HepG2 (cell line): Measurements from ENCODE around the gene UBQLN1.

ENCODE experiments used
- ARHGAP35 ChIP-seq: sonication (generic); formaldehyde crosslinking; IDR thresholded peaks from 2 replicates; pipeline ENCODE4 v1.9.0; 2022; ENCODE audit warnings: mild to moderate bottlenecking, inconsistent platforms, moderate library complexity, missing genetic modification reagents, borderline replicate concordance
- KLF9 ChIP-seq: IDR thresholded peaks from 2 replicates; pipeline ENCODE4 v1.6.1; 2016; ENCODE audit warnings: low read depth
- MTA3 ChIP-seq: sonication (generic); formaldehyde crosslinking; IDR thresholded peaks from 2 replicates; pipeline ENCODE4 v1.4.0; 2020; ENCODE audit warnings: missing genetic modification reagents
- SRSF1 ChIP-seq: fragments of 200-400 bp; formaldehyde crosslinking; optimal IDR thresholded peaks from 2 replicates; pipeline ENCODE3; 2017; ENCODE audit warnings: mild to moderate bottlenecking, low read depth, low read length, moderate library complexity
- TBL1XR1 ChIP-seq: fragments of 150-350 bp; IDR thresholded peaks from 2 replicates; pipeline ENCODE4 v1.6.1; 2014; ENCODE audit warnings: borderline replicate concordance, low read length; ENCODE audit not compliant: partially characterized antibody
- ZNF33B ChIP-seq: sonication (generic); formaldehyde crosslinking; IDR thresholded peaks from 2 replicates; pipeline ENCODE4 v1.5.1; 2020; ENCODE audit warnings: mild to moderate bottlenecking, missing genetic modification reagents
- ZNF556 ChIP-seq: sonication (generic); formaldehyde crosslinking; IDR thresholded peaks from 2 replicates; pipeline ENCODE4 v1.4.0; 2020; ENCODE audit warnings: mild to moderate bottlenecking, missing genetic modification reagents, borderline replicate concordance
- ZNF841 ChIP-seq: sonication (generic); formaldehyde crosslinking; IDR thresholded peaks from 2 replicates; pipeline ENCODE4 v1.8.1; 2023; ENCODE audit warnings: missing genetic modification reagents, borderline replicate concordance
- TF ChIP-seq, protein P1 (sequence below): sonication (generic); formaldehyde crosslinking; IDR thresholded peaks from 2 replicates; pipeline ENCODE4 v1.5.0; 2020; ENCODE audit warnings: mild to moderate bottlenecking, missing genetic modification reagents, moderate library complexity
- TF ChIP-seq, protein P2 (sequence below): sonication (generic); formaldehyde crosslinking; IDR thresholded peaks from 2 replicates; pipeline ENCODE4 v1.4.0; 2020; ENCODE audit warnings: missing genetic modification reagents
- TF ChIP-seq, protein P3 (sequence below): sonication (generic); formaldehyde crosslinking; IDR thresholded peaks from 2 replicates; pipeline ENCODE4; 2020; ENCODE audit warnings: missing genetic modification reagents, mild to moderate bottlenecking, borderline replicate concordance
- TF ChIP-seq, protein P4 (sequence below): IDR thresholded peaks from 2 replicates; pipeline ENCODE4 v1.6.1; 2016
- TF ChIP-seq, protein P5 (sequence below), 2 experiments: sonication (generic) in 1 of 2; formaldehyde crosslinking in 1 of 2; IDR thresholded peaks; 2 replicates each; pipeline versions ENCODE4 v1.5.1 to v1.6.1; 2011 to 2020; ENCODE audit warnings: borderline replicate concordance in 1 of 2, low read depth in 1 of 2, low read length in 1 of 2, mild to moderate bottlenecking in 1 of 2, missing genetic modification reagents in 1 of 2, moderate library complexity in 1 of 2

DNA sequence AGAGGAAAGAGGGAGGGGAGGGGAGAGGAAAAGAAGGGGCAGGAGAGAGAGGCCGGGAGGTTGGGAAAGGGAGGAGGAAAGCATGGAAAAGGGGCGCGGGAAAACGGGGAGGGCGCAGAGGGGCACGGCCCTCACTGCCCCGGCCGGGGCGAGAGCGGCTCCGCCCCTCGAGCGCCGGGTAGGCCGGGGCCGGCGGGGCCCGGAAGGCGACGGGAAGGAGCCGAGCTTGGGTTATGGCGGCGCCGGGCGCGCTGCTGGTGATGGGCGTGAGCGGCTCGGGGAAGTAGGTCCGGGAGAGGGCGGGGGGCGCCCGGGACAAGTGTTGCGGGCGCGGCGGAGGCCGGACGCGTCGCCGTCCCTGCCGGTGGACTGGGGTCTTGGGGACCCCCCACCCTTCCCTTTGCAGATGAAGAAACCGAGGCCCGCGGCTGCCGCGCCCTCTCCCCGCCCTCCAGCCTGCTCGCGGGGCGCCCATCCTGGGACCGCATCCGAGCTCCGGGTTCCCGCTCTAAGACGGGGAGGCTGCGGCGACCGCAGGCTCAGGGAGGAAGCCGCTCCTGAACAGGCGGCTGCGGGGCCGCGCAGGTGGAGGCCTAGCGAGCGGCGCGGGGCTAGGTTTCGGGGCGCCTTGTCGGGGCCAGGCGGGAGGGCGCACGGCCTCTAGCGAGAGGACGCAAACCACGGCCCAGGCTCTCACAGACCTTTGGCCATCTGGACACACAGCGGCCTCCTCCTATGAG is 84.6 kb downstream of the UBQLN1 start, which contains the start of gene IDNK:
- TF ChIP-seq, protein P1, sequence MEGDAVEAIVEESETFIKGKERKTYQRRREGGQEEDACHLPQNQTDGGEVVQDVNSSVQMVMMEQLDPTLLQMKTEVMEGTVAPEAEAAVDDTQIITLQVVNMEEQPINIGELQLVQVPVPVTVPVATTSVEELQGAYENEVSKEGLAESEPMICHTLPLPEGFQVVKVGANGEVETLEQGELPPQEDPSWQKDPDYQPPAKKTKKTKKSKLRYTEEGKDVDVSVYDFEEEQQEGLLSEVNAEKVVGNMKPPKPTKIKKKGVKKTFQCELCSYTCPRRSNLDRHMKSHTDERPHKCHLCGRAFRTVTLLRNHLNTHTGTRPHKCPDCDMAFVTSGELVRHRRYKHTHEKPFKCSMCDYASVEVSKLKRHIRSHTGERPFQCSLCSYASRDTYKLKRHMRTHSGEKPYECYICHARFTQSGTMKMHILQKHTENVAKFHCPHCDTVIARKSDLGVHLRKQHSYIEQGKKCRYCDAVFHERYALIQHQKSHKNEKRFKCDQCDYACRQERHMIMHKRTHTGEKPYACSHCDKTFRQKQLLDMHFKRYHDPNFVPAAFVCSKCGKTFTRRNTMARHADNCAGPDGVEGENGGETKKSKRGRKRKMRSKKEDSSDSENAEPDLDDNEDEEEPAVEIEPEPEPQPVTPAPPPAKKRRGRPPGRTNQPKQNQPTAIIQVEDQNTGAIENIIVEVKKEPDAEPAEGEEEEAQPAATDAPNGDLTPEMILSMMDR (CRISPR knock-in tag) = peak; percentile 12; the same call in 1 of the 2 replicates
- TF ChIP-seq, protein P2, sequence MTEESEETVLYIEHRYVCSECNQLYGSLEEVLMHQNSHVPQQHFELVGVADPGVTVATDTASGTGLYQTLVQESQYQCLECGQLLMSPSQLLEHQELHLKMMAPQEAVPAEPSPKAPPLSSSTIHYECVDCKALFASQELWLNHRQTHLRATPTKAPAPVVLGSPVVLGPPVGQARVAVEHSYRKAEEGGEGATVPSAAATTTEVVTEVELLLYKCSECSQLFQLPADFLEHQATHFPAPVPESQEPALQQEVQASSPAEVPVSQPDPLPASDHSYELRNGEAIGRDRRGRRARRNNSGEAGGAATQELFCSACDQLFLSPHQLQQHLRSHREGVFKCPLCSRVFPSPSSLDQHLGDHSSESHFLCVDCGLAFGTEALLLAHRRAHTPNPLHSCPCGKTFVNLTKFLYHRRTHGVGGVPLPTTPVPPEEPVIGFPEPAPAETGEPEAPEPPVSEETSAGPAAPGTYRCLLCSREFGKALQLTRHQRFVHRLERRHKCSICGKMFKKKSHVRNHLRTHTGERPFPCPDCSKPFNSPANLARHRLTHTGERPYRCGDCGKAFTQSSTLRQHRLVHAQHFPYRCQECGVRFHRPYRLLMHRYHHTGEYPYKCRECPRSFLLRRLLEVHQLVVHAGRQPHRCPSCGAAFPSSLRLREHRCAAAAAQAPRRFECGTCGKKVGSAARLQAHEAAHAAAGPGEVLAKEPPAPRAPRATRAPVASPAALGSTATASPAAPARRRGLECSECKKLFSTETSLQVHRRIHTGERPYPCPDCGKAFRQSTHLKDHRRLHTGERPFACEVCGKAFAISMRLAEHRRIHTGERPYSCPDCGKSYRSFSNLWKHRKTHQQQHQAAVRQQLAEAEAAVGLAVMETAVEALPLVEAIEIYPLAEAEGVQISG (CRISPR knock-in tag) = peak; percentile 53; the same call in 1 of the 2 replicates
- TF ChIP-seq, protein P3, sequence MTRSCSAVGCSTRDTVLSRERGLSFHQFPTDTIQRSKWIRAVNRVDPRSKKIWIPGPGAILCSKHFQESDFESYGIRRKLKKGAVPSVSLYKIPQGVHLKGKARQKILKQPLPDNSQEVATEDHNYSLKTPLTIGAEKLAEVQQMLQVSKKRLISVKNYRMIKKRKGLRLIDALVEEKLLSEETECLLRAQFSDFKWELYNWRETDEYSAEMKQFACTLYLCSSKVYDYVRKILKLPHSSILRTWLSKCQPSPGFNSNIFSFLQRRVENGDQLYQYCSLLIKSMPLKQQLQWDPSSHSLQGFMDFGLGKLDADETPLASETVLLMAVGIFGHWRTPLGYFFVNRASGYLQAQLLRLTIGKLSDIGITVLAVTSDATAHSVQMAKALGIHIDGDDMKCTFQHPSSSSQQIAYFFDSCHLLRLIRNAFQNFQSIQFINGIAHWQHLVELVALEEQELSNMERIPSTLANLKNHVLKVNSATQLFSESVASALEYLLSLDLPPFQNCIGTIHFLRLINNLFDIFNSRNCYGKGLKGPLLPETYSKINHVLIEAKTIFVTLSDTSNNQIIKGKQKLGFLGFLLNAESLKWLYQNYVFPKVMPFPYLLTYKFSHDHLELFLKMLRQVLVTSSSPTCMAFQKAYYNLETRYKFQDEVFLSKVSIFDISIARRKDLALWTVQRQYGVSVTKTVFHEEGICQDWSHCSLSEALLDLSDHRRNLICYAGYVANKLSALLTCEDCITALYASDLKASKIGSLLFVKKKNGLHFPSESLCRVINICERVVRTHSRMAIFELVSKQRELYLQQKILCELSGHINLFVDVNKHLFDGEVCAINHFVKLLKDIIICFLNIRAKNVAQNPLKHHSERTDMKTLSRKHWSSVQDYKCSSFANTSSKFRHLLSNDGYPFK (CRISPR knock-in tag) = peak; percentile 47; the same call in 1 of the 2 replicates
- TF ChIP-seq, protein P4, sequence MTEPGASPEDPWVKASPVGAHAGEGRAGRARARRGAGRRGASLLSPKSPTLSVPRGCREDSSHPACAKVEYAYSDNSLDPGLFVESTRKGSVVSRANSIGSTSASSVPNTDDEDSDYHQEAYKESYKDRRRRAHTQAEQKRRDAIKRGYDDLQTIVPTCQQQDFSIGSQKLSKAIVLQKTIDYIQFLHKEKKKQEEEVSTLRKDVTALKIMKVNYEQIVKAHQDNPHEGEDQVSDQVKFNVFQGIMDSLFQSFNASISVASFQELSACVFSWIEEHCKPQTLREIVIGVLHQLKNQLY = no peak
- TF ChIP-seq, protein P5, sequence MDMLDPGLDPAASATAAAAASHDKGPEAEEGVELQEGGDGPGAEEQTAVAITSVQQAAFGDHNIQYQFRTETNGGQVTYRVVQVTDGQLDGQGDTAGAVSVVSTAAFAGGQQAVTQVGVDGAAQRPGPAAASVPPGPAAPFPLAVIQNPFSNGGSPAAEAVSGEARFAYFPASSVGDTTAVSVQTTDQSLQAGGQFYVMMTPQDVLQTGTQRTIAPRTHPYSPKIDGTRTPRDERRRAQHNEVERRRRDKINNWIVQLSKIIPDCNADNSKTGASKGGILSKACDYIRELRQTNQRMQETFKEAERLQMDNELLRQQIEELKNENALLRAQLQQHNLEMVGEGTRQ (IDR thresholded peaks at IDR 0.05; ENCODE audit: low read depth, low read length) = no peak
- TF ChIP-seq, protein P5 (CRISPR knock-in tag; IDR thresholded peaks at IDR 0.05; ENCODE audit: borderline replicate concordance) = no peak
- TF ChIP-seq TBL1XR1 (no peak), ZNF841 (CRISPR knock-in tag) (no peak), ARHGAP35 (no peak), KLF9 (CRISPR knock-in tag) (no peak), ZNF33B (peak; percentile 25; the same call in 1 of the 2 replicates), ZNF556 (CRISPR knock-in tag) (no peak; the same call in 1 of the 2 replicates), MTA3 (no peak), SRSF1 (no peak)
